NCI-H1105 (cell line): ENCODE results near the gene LIFR.

Experiments
- DNase-seq: peaks from one replicate; lab custom pipeline; 2025; lab: John Stamatoyannopoulos, UW

Gene LIFR

GRCh38 chr5:38463634-38464521 is 92.6 kb downstream of the LIFR start:
- no peak for DNase-seq

- DNase-seq: no peak
These were observed 93.3 kb downstream of the LIFR start for GRCh38 chr5:38462976-38463633.

- no peak for DNase-seq
These were observed 98.3 kb downstream of the LIFR start for GRCh38 chr5:38458174-38458573.

GRCh38 chr5:38456657-38457399 is 99.6 kb downstream of the LIFR start:
- DNase-seq: no peak

- no peak for DNase-seq
These were observed 100.6 kb downstream of the LIFR start for GRCh38 chr5:38455796-38456330.

GRCh38 chr5:38453921-38454320 is 102.5 kb downstream of the LIFR start:
- no peak for DNase-seq

GRCh38 chr5:38453506-38453905 is 102.9 kb downstream of the LIFR start:
- no peak for DNase-seq

- DNase-seq: no peak
These were observed 104.2 kb downstream of the LIFR start for GRCh38 chr5:38452201-38452600.

- DNase-seq: no peak
These were observed 105.2 kb downstream of the LIFR start for GRCh38 chr5:38451074-38451725.

GRCh38 chr5:38450627-38451026 is 105.8 kb downstream of the LIFR start:
- no peak for DNase-seq

GRCh38 chr5:38448568-38449350 is 107.7 kb downstream of the LIFR start:
- no peak for DNase-seq

- DNase-seq: no peak
These were observed 108.7 kb downstream of the LIFR start for GRCh38 chr5:38447786-38448185.

- no peak for DNase-seq
These were observed 109.4 kb downstream of the LIFR start for GRCh38 chr5:38447056-38447455.

GRCh38 chr5:38446029-38446522 is 110.4 kb downstream of the LIFR start:
- DNase-seq: no peak

GRCh38 chr5:38445374-38446028 is 110.9 kb downstream of the LIFR start:
- no peak for DNase-seq

GRCh38 chr5:38443390-38443789 is 113.1 kb downstream of the LIFR start:
- no peak for DNase-seq

GRCh38 chr5:38442247-38442573 is 114.2 kb downstream of the LIFR start:
- no peak for DNase-seq

- DNase-seq: peak; percentile 95
These were observed 114.8 kb downstream of the LIFR start for GRCh38 chr5:38441453-38442246.

GRCh38 chr5:38438757-38439156 is 117.7 kb downstream of the LIFR start:
- no peak for DNase-seq
